Stimulated activated CD4-positive, alpha-beta T cell treated with anti-CD3 and anti-CD28 coated beads, Interleukin-4, amount 100 ng/mL, for 24 hours (primary cell): Measurements from ENCODE around the gene LUC7L2.
"Not testable (repeated sequence)": the region's sequence is repeated elsewhere in the genome, so short reads cannot be mapped to it uniquely, and the experiment has no call there.

Source experiments
- DNase-seq: peaks from one replicate; pipeline ENCODE4 v3.0.0-alpha.2; 2020

The LUC7L2 gene

GRCh38 chr7:139452958-139453672, 93.4 kb downstream of the LUC7L2 start:
- no peak for DNase-seq

- DNase-seq = no peak
Measured at GRCh38 chr7:139453673-139454321, 94.1 kb downstream of the LUC7L2 start.

- DNase-seq = no peak
Measured at GRCh38 chr7:139455789-139456188, 96.1 kb downstream of the LUC7L2 start.

GRCh38 chr7:139456511-139456910, 96.8 kb downstream of the LUC7L2 start:
- DNase-seq = no peak

DNA sequence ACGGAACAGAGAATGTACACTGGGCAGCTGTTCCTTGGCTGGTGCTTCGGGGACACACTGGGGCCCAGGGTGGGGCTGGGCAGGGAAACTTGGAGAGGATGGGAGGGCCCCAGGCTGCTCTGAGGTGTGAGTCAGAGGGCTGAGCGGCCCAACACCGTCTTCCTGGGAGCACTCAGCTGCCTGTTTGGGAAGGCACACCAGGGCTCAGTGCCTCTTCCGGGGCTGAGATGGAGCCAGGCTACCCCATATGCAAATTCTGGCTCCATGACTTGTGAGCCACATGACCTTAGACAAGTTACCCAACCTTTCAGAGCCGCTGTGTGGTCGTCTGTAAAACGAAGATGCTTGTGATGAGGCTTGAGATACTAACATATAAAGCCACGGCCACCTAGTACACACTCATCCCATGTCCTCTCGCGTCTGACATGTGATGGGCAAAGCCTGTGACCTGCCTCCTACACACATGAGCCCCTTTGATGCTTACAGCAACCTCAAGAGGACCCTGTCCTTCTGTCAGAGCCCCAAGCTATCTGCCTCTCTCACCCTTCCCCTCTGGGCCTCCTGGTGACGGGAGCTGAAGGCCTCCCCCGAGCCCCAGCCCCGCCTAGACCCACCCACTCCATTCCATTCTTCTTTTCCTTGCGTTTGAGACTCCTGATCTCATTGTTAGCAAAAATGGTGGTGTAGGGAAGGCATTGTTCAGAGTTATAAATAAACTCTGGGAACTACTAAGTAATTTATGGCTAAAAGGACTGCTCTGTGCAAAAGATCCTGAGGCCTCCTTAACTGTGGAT, 97.7 kb downstream of the LUC7L2 start:
- DNase-seq = no peak

DNA sequence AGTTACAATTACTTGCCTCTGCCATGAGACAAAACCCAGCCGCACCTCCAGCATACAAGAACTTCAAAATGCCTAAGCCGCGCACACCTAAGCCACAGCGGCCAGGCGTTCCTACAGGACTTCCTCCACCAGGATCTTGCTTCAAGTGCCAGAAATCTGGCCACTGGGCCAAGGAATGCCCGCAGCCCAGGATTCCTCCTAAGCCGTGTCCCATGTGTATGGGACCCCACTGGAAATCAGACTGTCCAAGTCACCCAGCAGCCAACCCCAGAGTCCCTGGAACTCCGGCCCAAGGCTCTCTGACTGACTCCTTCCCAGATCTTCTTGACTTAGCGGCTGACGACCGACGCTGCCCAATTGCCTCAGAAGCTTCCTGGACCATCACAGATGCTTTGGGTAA, 103.7 kb downstream of the LUC7L2 start:
- DNase-seq = not testable (repeated sequence)

GRCh38 chr7:139464511-139464910, 104.8 kb downstream of the LUC7L2 start:
- not testable (repeated sequence) for DNase-seq

- DNase-seq = not testable (repeated sequence)
Measured at GRCh38 chr7:139465072-139465471, 105.4 kb downstream of the LUC7L2 start.

DNA sequence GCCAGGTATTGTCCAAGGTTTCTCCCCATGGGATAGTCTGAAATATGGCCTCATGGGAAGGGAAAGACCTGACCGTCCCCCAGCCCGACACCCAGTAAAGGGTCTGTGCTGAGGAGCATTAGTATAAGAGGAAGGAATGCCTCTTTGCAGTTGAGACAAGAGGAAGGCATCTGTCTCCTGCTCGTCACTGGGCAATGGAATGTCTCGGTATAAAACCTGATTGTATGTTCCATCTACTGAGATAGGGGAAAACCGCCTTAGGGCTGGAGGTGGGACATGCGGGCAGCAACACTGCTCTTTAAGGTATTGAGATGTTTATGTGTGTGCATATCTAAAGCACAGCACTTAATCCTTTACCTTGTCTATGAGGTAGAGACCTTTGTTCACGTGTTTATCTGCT, 108.0 kb downstream of the LUC7L2 start:
- not testable (repeated sequence) for DNase-seq

DNA sequence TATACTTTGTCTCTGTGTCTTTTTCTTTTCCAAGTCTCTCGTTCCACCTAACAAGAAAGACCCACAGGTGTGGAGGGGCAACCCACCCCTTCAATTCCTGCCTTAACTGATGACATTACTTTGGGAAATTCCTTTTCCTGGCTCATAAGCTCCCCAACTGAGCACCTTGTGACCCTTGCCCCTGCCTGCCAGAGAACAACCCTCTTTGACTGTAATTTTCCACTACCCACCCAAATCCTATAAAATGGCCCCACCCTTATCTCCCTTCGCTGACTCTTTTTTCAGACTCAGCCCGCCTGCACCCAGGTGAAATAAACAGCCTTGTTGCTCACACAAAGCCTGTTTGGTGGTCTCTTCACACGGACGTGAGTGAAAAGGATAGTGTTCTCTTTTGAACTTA, 108.6 kb downstream of the LUC7L2 start:
- not testable (repeated sequence) for DNase-seq

DNA sequence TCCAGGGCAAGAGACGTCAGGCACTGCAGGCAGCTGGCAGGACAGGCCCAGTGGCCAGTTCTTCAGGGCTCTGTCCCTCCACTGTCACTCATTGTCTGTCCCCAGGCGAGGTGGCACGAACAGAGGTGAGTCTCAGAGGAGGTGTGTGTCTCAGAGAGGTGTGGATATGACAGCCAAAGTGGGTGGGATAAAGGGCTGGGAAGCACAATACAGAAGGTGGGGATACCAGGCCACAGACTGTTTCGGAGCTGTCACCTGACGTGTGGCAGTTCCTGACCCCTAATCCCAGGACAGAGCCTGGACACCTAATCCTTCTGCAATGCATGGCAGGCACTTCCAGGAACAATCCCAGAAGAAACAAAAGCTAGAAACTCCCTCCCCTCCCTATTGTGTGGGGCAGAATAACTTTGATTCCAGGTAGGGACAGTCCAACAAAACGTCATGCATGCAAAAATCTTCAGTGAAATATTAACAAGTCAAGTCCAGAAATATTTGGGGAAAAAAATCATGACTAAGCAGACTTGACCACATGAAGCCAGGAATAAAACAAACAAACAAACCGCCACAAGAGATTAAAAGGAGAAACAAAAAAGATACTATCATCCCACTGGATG, 112.2 kb downstream of the LUC7L2 start:
- DNase-seq = no peak
